Gastroesophageal sphincter (tissue), 3 donors: ENCODE measurements around the gene SETBP1.

Experiments used
- CTCF ChIP-seq, 4 experiments: fragments of 200-600 bp in 2 of 4; fragments of 450-650 bp in 2 of 4; sonication (generic) in 1 of 4; IDR thresholded peaks; one replicate each; pipeline ENCODE4 v1.5.1; 2017 to 2019; ENCODE audit warnings: antibody characterized with exemption in 4 of 4, mild to moderate bottlenecking in 2 of 4, moderate library complexity in 2 of 4
- POLR2A ChIP-seq, 2 donors: fragments of 450-650 bp; IDR thresholded peaks; one replicate each; pipeline ENCODE4 v1.6.1; 2017; ENCODE audit warnings: antibody characterized with exemption in 2 of 2, mild to moderate bottlenecking in 2 of 2, moderate library complexity in 1 of 2
- POLR2AphosphoS5 ChIP-seq: sonication (generic); formaldehyde crosslinking; IDR thresholded peaks from one replicate; pipeline ENCODE4 v1.6.1; 2017; ENCODE audit warnings: antibody characterized with exemption

- TF ChIP-seq POLR2A (IDR thresholded peaks at IDR 0.05) (no peak), CTCF (IDR thresholded peaks at IDR 0.05) (no peak), POLR2AphosphoS5 (no peak)
These were observed 191.1 kb downstream of the SETBP1 start for GRCh38 chr18:44871771-44872170.
